HG03135 (cell line): ENCODE measurements around the gene TMEM120B.

Experiments used
- ATAC-seq: cut with Tn5 transposase; IDR thresholded peaks from one replicate; pipeline ENCODE4 v1.9.1; 2021; ENCODE audit warnings: mild to moderate bottlenecking, moderate library complexity; ENCODE audit not compliant: unreplicated experiment

The TMEM120B gene

DNA sequence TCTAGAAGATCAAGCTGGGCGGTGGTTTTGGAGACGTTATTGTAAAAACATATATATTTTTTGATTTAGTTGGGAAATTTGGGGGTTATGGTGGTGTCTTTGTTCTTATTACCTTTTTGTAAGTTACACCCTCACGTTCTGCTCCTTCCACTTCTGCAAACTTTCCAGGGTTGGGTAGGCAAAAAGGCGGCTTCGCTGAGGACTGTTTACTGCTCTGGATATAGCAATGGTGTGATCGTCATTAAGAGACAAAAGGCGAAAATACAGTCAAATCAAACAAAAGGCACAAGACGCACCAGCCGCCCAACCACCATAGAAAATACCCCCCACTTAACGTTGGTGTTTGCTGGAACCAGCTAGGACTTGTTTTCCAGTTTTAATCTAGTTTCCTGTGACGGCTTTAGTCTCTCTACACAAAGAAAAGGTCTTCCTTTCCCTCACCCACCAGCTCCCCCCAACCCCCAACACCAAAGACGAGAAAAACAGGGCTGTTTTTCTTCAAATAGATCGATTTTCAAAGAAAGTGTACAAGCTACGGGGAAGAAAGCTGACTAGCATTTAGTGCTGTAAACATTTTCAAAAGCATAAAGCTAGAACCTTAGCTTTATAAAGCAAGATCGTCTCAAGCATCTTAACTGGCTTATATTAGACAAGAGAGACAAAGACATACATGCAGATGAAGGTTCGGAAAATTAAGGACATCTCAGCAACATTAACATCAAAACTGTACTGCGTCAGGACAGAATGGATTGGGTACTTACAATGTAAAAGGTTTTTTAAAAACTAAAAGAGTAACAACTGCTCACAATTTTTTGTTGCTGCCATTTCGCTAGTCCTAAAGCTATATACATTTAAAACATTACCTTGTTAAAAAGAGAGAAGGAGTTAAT lies 89.3 kb downstream of the TMEM120B start:
- no peak for ATAC-seq

DNA sequence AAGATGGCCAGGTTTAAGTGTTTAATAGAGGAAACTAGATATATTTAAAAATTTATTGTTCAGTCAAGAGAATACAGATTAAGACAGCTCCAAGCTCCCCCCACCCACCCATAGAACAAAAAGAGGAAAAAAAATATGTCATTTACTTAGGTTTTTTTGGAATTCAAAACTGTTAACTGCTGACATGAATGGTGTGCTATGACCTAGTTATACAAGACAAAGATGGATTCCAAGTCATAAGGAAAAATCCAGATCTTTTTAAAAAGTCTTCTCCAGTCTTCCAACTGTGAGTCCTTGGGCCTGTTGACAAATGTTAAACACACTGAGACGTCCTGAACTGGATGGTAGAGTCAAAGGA lies 89.9 kb downstream of the TMEM120B start:
- no peak for ATAC-seq

DNA sequence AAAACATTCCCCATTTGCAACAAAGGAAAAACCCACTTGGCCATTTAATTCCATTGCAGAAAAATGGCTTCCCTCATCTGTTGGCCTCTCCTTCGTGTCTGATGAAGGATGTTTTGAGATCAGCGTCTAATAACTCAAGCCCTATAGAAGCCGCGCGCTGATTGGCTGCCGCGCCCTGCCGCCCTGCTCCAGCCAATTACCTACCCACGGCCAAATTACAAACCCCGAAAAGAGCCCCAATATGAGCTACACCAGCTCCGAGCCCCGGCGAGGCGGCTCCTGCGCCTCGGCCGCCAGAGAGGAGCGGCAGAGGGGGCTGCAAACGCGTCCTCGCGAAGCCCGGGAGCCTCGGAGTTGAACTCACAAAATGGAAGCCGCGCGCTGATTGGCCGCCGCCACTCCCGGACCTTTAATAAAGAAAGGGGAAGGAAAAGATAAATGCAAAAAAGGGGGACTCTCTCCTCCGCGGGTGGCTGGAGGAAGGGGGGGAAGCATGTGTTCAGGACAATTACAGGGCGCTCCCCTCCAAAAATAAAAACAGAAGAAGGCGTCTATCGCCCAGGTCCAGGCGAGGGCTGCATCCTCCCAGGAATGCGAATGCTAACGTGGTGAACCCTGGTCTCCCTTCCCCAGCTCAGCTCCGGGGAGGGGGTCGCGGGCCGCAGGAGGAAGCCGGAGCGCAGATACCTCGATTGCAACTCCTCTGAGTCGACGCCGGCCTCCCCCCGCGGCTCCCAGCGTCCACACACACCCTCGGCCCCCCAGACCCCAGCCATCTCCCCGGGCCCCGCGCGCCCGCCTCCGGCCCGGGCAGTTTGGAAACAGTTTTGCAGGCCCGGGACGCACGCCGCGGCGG lies 90.5 kb downstream of the TMEM120B start:
- peak; percentile 35 for ATAC-seq

DNA sequence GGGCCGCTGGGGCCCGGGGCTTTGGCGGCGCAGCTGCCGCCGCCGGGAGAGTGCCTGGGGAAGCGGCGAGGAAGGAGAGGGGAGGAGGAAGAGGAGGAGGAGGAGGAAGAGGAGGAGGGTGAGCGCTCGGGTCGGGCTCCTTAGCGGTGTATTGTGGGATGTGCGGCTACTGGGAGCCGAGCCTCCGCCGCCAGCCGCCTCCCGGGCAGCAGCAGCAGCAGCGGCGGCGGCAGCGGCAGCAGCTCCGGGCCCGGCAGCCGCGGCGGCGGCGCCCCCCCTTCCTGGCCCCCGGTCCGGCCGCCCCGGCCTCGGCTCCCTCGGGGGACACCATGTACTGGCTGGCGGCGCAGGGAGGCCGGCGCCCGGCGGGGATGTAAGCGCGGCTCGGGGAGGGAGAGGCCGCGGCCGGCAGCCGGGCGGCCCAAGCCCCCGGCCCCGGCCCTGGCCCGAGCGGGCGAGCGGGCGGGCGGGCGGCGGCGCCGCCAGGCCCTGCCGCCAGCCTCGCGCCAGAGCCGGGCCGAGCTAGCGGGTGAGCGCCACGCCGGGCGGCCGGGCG lies 91.4 kb downstream of the TMEM120B start, which contains the start of gene SETD1B:
Gene SETD1B, plus strand, starts transcription at position 149 of the 556 bp plus-strand sequence. CDS start 729 bp downstream, outside the sequence.
- ATAC-seq, result no peak

DNA sequence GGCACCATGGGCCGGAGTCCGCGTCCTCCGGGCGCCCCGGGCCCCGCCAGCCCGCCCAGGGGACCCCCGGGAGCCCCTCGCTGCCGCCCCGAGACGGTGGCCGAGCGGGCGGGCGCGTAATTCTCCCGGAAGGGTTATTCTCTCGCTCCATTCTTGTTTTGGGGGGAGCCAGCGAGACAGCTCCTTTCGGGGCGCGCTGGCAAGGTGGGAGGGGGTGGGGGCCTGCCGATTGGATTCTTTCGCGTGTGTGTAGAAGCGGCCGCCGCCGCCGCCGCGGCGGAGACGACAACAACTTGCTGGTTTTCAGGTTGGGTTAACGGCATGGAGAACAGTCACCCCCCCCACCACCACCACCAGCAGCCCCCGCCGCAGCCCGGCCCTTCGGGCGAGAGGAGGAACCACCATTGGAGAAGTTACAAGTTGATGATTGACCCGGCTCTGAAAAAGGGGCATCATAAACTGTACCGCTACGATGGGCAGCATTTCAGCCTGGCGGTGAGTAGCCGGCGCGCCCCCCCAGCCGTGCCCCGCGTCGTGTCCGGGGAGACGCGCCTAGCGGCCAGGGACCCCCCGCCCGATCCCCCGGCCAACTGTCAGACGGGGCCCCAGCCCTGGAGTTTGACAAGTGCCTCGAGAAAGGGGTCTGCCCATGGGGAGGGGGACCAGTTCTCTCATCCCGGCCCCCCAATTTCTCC lies 92.0 kb downstream of the TMEM120B start:
- no peak for ATAC-seq

DNA sequence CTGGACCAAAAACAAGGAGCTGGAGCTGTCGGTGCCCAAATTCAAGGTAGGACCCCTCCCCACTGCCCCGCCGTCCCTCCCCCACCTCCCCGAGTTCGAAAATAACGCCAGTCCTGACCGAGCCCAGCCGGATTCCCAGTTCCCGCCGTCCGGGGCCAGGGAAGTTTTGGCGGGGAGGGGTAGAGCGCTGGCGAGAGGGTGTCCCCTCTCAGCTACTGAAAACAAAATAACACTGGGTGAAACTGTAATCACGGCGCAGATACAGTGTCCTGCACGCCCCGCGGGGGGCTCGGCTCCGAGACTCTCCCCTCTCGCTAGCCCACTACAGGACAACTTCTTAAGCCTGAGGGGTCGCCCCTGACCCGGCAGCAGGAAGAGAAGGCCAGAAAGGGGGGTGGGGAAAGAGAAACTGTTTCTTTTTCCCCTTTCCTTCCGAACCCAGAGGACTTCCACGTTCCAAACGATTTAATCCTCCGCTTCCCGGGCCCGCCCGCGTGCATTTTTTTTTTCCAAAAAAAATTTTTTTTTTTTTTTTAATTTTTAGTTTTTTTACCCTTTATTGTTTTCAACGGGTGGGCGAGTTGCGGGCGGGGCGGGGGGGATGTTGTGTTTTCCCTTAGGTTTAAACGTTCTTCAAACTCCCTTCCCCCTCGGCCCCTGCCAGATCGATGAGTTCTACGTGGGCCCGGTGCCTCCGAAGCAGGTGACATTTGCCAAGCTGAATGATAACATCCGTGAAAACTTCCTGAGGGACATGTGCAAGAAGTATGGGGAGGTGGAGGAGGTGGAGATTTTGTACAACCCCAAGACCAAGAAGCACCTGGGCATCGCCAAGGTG lies 92.8 kb downstream of the TMEM120B start:
- ATAC-seq, result no peak

DNA sequence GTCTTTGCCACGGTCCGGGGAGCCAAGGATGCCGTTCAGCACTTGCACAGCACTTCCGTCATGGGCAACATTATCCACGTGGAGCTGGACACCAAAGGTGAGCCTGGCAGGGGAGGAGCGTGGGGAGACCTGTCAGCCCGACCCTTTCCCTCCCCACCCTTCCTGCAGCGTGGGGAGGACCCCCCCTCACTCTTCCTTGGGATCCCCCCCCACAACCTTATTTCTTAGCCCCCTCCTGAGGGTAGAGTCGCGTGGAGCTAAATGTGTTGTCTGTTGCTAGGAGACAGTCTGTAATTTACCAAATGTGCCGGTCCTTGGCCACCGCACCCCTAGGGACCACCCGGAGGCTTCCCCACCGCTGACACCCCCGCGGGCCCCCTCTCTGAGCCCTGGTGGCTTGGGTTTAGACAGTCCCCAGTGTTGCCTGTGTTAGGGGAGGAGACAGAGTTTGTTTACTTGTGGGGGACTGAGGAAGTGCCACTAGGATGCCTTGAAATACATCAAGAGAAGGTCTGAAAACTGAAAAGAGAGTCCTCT lies 93.5 kb downstream of the TMEM120B start:
- no peak for ATAC-seq

DNA sequence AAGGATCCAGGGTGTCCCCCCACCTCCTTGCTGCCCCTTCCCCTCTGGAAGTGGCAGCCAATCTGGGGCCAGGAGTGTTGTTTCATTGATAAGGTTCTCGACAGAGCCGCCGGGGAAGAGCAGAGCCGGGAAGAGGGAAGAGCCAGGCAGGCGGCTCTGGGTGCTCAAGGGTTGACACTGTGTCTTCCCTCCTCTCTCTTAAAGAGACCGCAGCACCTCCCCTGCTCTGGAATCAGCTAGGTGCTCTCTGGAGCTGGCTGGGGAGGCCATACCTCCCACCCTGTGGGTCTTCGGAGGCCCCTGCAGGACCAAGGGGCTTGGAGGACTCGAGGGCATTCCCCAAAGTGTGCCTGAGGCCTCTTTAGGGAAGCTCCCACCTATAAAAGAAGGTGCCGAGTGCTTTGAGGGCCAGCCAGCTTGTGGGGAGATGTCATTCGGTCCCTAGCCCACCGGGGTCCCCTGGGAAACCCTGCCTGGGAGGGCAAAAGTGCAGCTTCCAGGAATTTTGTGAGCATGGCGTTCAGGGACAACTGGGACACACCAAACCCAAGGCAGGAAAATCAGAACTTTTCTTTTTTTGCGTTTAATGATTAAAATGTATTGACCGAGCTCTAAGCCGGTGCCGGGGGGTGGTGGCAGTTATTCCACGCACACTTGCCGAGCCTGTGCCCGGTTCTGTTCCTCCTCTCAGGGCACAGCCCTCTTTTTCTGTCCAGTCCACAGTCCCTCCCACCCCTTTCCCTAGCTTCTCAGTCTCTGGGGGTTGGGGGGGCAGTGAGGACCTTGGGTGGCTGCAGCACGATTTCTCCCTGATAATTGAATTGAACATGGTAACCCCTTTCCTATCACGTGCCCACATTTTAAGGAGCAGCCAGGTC lies 94.2 kb downstream of the TMEM120B start:
- no peak for ATAC-seq

DNA sequence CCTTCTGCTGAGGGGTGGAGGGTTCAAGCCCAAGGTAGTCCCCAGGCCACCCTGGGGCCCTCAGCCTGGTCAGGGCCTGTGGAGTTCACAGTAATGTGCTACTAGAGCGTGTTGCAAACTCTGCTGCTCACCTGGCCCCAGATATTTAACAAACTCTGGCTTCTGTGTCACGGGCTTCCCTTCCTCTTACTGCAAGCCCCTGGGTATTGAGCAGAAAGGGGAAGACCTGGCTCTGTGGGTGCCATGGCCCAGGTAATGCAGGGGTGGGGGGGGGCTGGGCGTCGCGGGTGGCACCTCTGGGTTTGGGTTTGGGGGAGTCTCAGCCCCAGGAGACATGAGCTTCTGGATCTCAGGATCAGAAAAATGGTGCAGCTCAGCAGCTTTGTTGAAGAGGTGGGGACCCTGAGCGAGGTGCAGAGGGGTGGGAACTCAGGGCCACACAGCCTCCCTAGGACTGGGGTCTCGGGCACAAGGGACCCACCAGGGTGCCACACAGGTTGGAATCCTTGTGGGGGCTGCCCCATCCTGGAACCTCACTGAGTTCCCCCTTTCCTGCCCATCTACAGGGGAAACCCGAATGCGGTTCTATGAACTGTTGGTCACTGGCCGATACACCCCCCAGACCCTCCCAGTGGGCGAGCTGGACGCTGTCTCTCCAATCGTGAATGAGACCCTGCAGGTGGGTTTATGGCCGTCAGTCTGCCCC lies 95.2 kb downstream of the TMEM120B start:
- ATAC-seq, result no peak

DNA sequence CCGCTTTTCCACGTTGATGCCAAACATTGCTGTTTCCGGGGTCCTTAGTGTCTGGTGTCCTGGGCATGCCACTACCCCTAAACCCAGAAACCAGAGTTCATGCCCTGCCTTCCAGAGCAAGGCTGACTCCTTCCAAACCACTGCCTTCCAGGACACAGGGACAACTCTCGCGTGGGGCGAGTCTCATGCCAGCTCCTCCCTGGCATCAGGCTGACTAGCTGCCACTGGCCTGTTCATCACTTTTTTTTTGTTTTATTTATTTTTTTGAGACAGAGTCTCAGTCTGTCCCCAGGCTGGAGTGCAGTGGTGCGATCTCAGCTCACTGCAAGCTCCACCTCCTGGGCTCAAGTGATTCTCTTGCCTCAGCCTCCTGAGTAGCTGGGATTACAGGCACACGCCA lies 96.1 kb downstream of the TMEM120B start:
- ATAC-seq, result no peak

DNA sequence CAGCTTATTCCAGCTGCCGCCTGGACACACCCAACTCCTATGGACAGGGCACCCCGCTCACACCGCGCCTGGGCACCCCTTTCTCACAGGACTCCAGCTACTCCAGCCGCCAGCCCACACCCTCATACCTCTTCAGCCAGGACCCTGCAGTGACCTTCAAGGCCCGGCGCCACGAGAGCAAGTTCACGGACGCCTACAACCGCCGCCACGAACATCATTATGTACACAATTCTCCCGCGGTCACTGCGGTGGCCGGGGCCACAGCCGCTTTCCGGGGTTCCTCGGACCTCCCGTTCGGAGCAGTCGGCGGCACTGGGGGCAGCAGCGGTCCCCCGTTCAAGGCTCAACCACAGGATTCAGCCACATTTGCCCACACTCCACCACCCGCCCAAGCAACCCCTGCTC lies 97.2 kb downstream of the TMEM120B start:
- no peak for ATAC-seq

DNA sequence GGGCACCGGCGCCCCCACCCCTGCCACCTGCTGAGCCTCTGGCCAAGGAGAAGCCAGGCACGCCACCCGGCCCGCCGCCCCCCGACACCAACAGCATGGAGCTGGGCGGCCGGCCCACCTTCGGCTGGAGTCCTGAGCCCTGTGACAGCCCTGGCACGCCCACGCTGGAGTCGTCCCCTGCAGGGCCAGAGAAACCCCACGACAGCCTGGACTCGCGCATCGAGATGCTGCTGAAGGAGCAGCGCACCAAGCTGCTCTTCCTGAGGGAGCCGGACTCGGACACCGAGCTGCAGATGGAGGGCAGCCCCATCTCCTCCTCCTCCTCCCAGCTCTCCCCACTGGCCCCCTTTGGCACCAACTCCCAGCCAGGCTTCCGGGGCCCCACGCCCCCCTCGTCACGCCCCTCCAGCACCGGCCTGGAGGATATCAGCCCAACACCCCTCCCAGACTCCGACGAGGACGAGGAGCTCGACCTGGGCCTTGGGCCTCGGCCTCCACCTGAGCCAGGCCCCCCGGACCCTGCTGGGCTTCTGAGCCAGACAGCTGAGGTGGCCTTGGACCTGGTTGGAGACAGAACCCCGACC lies 97.8 kb downstream of the TMEM120B start:
- no peak for ATAC-seq

DNA sequence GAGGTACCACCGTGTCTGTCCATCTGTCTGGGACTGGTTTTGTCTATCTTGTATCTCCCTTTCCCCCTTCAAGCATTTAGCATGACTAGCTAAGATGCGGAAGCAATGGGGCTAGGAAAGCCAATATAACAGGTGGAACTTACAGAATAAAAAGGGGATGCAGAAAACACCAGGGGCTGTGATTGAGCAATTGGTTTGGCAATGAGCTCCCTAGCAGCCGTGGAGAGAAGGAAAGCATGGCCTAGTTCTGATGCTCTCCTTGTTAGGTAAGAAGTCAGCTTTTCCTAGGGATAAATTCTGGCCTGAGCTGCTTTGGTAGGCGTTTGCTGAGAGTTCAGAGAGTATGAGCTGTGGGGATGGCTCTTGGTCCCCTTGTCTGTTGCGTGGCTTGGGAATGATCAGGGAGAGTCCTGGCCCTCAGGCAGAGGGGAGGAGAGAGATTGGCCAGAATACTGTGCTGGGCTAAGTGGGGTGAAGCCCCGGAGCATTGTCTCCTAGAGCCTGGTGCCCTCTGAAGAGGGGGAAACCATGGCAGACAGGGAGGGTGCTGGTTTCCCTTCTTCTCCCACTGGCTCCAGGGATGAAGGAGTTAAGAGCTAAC lies 98.4 kb downstream of the TMEM120B start:
- no peak for ATAC-seq

DNA sequence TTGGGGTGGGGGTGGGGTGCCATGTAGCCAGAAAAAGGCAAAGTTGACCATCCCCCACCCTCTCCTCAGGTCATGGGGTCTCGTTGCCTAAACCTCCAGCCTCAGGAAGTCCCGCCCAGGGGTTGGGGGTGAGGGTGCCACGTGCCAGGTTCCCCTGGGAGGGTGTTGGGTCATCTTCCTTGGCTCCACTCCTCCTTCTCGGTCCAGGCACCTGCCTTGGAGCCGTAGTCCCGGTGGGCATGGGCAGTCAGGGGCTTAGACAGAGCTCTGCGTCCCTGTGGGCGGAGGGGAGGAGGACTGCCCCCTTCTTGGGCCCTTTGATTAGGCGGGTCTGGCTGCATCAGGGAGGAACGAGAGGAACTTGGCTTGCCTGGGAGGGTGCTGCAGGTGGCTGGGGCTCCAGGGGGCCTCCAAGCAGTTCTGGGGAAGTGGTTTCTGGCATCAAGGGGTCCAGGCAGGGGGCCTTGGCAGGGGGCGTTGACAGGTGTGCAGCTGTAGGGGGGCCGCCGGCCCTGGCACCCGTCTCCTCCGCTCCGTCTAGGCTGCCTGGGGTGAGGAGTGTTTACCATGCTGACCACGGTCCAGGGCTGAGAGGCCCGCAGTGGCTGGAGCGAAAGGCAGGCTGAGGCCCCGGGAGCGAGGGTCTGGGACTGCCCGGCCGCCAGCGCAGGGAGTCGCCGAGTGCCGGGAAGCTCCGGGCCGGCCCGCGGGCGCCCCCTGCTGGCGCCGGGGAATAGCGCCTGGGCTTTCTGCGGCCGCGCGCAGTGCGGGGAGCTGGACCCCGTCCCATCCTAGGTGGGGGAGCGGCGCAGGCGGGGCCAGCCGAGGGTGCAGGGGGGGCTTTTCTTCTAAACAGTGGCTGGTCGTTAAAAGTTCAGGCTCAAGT lies 99.1 kb downstream of the TMEM120B start:
- ATAC-seq, result peak; percentile 65

DNA sequence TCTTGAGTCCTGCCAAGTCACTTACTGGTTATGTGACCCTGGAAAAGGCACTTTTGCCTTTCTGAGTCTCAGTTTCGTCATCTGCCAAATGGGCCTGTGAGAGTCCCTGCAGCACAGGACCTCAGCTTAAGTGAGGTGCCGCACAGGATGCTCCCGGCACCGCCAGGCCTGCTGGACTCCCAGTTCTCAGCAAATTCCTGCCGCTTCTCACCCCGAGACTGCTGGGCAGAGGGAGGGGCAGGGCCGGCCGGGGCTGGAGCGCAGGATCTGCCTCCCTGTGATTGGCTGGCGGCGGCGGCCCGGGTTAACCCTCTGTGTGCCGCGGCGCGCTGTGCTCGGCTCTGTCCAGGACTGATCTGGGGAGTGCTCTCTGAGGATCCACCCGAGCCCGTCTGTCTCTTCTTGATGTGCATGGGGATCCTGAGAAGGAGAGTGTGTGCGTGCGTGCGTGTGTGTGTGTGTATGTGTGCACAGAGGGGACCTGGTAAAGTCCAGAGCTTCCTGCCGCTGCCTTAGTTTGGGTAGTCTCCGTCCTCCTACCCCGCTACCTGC lies 99.8 kb downstream of the TMEM120B start:
- ATAC-seq, result no peak
